Neutrophil (primary cell): ENCODE results near the gene EIF2B4.
"Not testable (repeated sequence)": the region's sequence is repeated elsewhere in the genome, so short reads cannot be mapped to it uniquely, and the experiment has no call there.

Experiments
- H3K27ac ChIP-seq: fragments of 200-600 bp; sonication (generic); 2 replicates; pipeline ENCODE4 v1.5.1; 2016; ENCODE audit warnings: mild to moderate bottlenecking, moderate library complexity
- H3K27me3 ChIP-seq: fragments of 200-600 bp; sonication (generic); 2 replicates; pipeline ENCODE4 v1.6.0; 2016; ENCODE audit warnings: mild to moderate bottlenecking
- H3K36me3 ChIP-seq: fragments of 200-600 bp; sonication (generic); 2 replicates; pipeline ENCODE4 v1.5.1; 2017
- H3K4me1 ChIP-seq, 2 experiments: fragments of 200-600 bp in 1 of 2; sonication (generic) in 1 of 2; 1 replicate in 1 of 2; 2 replicates in 1 of 2; pipeline versions ENCODE4 v1.5.1 to v1.6.1; 2013 to 2016; ENCODE audit warnings: low read depth in 1 of 2, low read length in 1 of 2, mild to moderate bottlenecking in 1 of 2, moderate library complexity in 1 of 2; ENCODE audit not compliant: control insufficient read depth in 1 of 2, insufficient read depth in 1 of 2
- H3K4me3 ChIP-seq, 2 experiments: fragments of 200-600 bp in 1 of 2; sonication (generic) in 1 of 2; 1 replicate in 1 of 2; 2 replicates in 1 of 2; pipeline ENCODE4 v1.5.1; 2013 to 2016; ENCODE audit warnings: low read depth in 1 of 2, low read length in 1 of 2, mild to moderate bottlenecking in 1 of 2, moderate library complexity in 1 of 2
- H3K9me3 ChIP-seq: fragments of 200-600 bp; sonication (generic); 2 replicates; pipeline ENCODE4 v1.5.1; 2016
- TF ChIP-seq, protein P1 (sequence below): fragments of 200-600 bp; sonication (generic); IDR thresholded peaks from 2 replicates; pipeline ENCODE4 v1.5.1; 2016; ENCODE audit warnings: antibody characterized with exemption

Gene EIF2B4

DNA sequence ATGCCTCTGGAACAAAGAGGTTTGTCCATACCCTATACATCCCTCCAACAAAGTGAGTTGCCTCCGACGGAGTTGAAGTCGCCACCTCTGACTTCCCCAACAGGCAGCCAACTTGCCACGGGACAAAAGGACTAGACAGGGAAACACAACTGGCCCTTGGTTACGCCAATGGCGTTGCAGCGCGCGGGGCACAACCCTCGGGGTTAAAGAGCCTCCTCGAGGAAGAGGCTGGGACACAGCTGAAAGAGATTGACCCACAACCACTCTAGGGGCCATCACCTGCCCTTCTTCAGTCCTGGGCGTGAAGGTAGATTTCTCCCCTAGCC is 14.1 kb downstream of the EIF2B4 start:
- no peaks in the 10 kb centered on the region for H3K27me3 ChIP-seq
- H3K36me3 ChIP-seq: no peaks in the 10 kb centered on the region
- no peaks in the 10 kb centered on the region for H3K9me3 ChIP-seq
- H3K27ac ChIP-seq: peak overlapping the region; percentile 92
- TF ChIP-seq, protein P1, sequence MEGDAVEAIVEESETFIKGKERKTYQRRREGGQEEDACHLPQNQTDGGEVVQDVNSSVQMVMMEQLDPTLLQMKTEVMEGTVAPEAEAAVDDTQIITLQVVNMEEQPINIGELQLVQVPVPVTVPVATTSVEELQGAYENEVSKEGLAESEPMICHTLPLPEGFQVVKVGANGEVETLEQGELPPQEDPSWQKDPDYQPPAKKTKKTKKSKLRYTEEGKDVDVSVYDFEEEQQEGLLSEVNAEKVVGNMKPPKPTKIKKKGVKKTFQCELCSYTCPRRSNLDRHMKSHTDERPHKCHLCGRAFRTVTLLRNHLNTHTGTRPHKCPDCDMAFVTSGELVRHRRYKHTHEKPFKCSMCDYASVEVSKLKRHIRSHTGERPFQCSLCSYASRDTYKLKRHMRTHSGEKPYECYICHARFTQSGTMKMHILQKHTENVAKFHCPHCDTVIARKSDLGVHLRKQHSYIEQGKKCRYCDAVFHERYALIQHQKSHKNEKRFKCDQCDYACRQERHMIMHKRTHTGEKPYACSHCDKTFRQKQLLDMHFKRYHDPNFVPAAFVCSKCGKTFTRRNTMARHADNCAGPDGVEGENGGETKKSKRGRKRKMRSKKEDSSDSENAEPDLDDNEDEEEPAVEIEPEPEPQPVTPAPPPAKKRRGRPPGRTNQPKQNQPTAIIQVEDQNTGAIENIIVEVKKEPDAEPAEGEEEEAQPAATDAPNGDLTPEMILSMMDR: no peak
- peak overlapping the region; percentile 89 to 94 for H3K4me3 ChIP-seq
- H3K4me1 ChIP-seq: peaks cover 18 to 22% of the 10 kb centered on the region in 2 experiments

DNA sequence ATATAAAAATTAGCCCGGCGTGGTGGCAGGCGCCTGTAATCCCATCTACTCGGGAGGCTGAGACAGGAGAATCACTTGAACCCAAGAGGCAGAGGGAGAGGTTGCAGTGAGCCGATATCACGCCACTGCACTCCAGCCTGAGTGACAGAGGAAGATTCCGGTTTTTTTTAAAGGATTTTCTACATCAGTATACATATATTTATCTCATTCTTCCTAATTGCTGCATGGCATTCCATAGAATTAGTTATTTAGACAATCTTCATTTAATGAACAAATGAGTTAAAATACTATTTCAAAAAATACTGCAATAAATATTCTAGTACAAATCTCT is 15.6 kb downstream of the EIF2B4 start:
- Histone ChIP-seq H3K36me3 (peaks cover 10% of the 10 kb centered on the region), H3K27ac (no peak overlapping the region), H3K4me3 (no peak overlapping the region), H3K4me1 (peaks cover 18 to 22% of the 10 kb centered on the region in 2 experiments), H3K9me3 (no peaks in the 10 kb centered on the region), H3K27me3 (no peaks in the 10 kb centered on the region)
- TF ChIP-seq, protein P1: no peak

DNA sequence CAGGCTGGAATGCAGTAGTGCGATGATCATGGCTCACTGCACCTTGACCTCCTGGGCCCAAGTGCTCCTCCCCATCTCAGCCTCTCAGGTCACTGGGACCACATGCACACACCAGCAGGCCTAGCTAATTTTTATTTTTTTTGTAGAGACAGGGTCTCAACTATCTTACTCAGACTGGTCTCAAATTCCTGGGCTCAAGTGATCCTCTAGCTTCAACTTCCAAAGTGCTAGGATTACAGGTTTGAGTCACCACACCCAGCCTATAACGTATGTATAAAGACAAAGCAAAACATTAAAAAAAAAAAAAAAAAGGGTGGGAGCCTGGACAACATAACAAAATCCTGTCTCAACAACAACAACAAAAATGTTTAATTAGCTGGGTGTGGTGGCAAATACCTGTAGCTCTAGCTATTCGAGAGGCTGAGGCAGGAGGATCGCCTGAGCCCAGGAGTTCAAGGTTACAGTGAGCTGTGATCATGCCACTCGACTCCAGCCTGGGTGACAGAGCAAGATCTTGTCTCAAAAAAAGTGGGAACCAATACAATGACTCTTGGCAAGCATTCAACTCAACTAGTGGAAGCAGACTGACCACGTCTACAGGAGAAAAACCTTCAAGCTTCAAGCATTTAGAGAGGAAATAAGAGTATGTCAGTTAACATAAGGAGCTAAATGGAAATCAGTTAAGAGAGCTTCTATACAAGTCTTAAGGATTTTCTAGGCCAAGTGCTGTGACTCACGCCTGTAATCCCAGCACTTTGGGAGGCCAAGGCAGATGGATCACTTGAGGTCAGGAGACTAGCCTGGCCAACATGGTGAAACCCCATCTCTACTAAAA is 16.2 kb downstream of the EIF2B4 start:
- TF ChIP-seq, protein P1: no peak
- Histone ChIP-seq H3K4me3 (no peak overlapping the region), H3K4me1 (peaks cover 18 to 22% of the 10 kb centered on the region in 2 experiments), H3K27ac (no peak overlapping the region), H3K36me3 (peaks cover 10% of the 10 kb centered on the region), H3K9me3 (no peaks in the 10 kb centered on the region), H3K27me3 (no peaks in the 10 kb centered on the region)

DNA sequence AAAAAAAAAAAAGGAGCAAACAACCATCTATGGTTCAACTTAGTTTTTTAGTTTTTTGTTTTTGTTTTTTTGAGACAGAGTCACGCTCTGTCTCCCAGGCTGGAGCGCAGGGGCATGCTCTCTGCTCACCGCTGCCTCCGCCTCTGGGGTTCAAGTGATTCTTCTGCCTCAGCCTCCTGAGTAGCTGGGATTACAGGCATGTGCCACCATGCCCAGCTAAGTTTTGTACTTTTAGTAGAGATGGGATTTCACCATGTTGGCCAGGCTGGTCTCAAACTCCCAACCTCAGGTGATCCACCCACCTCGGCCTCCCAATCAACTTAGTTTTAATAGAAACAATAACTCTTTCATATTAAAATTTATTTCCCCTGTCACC is 16.8 kb downstream of the EIF2B4 start:
- H3K27ac ChIP-seq, H3K36me3 ChIP-seq, H3K4me3 ChIP-seq, H3K27me3 ChIP-seq, H3K9me3 ChIP-seq: not testable (repeated sequence)
- H3K4me1 ChIP-seq: peaks cover 18 to 22% of the 10 kb centered on the region in 2 experiments

DNA sequence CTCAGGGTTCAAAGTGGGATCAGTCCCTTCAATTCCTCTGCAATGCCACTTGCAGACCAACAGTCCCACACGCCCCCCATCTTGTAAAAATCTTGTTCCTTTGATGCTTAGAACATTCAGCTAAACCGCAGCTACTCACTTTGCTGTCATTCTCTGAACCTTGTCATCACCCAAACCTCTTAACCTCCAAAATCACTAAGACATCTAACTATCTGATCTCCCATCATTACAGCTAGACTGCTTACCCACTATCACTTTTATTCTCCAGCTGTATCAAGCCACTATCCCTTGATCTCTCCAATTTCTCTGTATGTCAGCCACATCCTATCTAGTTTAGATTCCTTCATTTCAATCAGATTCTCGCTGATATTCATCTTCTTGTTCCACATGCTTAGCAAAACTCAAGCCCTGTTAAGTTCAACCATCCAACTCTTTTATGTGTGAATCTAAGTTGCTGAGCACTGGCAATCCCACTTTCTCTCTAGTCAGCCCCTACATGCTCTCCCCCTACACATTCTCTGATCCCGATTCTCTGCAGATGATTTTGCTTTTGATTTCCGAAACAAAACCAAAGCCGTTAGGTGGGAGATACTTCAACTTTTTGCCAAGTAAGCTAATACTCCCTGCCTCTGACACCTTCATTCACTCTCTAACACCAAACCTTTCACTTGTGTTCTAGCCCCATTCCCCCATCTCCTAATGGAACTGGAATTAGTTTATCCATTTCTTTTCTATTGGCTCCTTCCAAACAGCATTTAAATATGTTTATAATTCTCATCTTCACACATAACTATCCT is 18.1 kb downstream of the EIF2B4 start:
- Histone ChIP-seq H3K9me3 (no peaks in the 10 kb centered on the region), H3K27ac (no peak overlapping the region)
- TF ChIP-seq, protein P1: no peak

DNA sequence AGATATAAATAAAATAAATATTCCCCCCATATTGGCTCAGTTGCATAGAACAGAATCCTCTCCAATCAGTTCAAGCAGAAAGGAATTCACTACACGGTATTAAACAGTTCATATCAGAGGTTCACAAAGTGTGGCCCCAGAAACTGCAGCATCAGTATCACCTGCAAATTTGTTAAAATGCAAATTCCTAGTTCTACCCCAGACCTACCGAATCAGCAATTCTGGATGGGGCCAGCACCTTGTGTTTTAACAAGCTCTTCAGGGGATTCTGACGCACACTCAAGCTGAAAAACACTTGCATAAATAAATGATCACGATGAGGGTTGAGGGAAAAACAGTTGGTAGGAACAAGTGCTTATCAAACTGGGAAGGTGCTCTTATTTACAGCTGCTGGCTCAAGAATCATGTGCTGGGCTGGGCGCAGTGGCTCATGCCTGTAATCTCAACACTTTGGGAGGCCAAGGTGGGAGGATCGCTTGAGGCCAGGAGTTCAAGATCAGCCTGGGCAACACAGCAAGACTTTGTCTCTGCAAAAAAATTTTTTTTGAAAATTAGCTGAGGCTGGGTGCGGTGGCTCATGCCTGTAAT is 19.9 kb downstream of the EIF2B4 start:
- TF ChIP-seq, protein P1: no peak
- Histone ChIP-seq H3K27me3 (no peaks in the 10 kb centered on the region), H3K4me3 (no peak overlapping the region), H3K27ac (no peak overlapping the region), H3K4me1 (peaks cover 2 to 4% of the 10 kb centered on the region in 2 experiments), H3K9me3 (no peaks in the 10 kb centered on the region), H3K36me3 (peaks cover 10% of the 10 kb centered on the region)

More for the DNA sequence above, 18.1 kb downstream of the EIF2B4 start:
- no peaks in the 10 kb centered on the region for H3K27me3 ChIP-seq
- peaks cover 10% of the 10 kb centered on the region for H3K36me3 ChIP-seq
- H3K4me1 ChIP-seq: peaks cover 12 to 18% of the 10 kb centered on the region in 2 experiments
- no peak overlapping the region for H3K4me3 ChIP-seq
